H9 (cell line): ENCODE data around the gene TBC1D9B. TPM values are rescaled to one million over a fixed set of nuclear protein-coding genes. Genes with fewer than 3 reads are reported as not detected.

Experiments used
- DNase-seq: peaks from one replicate; pipeline ENCODE4 v3.0.0-alpha.2; 2017
- H2AFZ ChIP-seq: one replicate; pipeline ENCODE4 v1.6.1; 2013; ENCODE audit warnings: mild to moderate bottlenecking, low read length, control low read depth, moderate library complexity
- H2AK5ac ChIP-seq: 2 replicates; pipeline ENCODE4 v1.6.1; 2013; ENCODE audit warnings: low read length, control low read depth, mixed read lengths; ENCODE audit not compliant: insufficient read length
- H2BK120ac ChIP-seq: one replicate; pipeline ENCODE4 v1.6.1; 2013; ENCODE audit warnings: low read depth, mild to moderate bottlenecking, low read length, control low read depth, inconsistent platforms; ENCODE audit not compliant: poor library complexity, severe bottlenecking
- H2BK12ac ChIP-seq: 2 replicates; pipeline ENCODE4 v1.6.1; 2013; ENCODE audit warnings: low read length, control low read depth, mixed read lengths, low read depth; ENCODE audit not compliant: insufficient read length
- H2BK15ac ChIP-seq: 2 replicates; pipeline ENCODE4 v1.6.1; 2013; ENCODE audit warnings: low read depth, low read length, control low read depth
- H2BK20ac ChIP-seq: one replicate; pipeline ENCODE4 v1.6.1; 2013; ENCODE audit warnings: low read depth, mild to moderate bottlenecking, low read length, control low read depth, inconsistent platforms; ENCODE audit not compliant: poor library complexity, severe bottlenecking
- H2BK5ac ChIP-seq: 2 replicates; pipeline ENCODE4 v1.6.1; 2013; ENCODE audit warnings: low read length, control low read depth, mixed read lengths; ENCODE audit not compliant: insufficient read length
- H3K14ac ChIP-seq: 2 replicates; pipeline ENCODE4 v1.6.1; 2013; ENCODE audit warnings: low read length, control low read depth; ENCODE audit not compliant: insufficient read depth
- H3K18ac ChIP-seq: 2 replicates; pipeline ENCODE4 v1.6.1; 2013; ENCODE audit warnings: low read depth, mild to moderate bottlenecking, mixed read lengths, low read length, control low read depth; ENCODE audit not compliant: insufficient read length
- H3K23ac ChIP-seq: 2 replicates; pipeline ENCODE4 v1.6.1; 2013; ENCODE audit warnings: low read length, control low read depth, mixed read lengths, low read depth; ENCODE audit not compliant: insufficient read length
- H3K23me2 ChIP-seq: 2 replicates; pipeline ENCODE4 v1.6.1; 2013; ENCODE audit warnings: low read depth, mild to moderate bottlenecking, mixed read lengths, low read length, control low read depth; ENCODE audit not compliant: insufficient read length, poor library complexity, severe bottlenecking
- H3K27ac ChIP-seq: 2 replicates; pipeline ENCODE4 v1.5.1; 2013; ENCODE audit warnings: low read length, control low read depth, mixed read lengths, low read depth; ENCODE audit not compliant: insufficient read length
- H3K27me3 ChIP-seq: 2 replicates; pipeline ENCODE4 v1.6.1; 2013; ENCODE audit warnings: low read length, control low read depth, inconsistent platforms; ENCODE audit not compliant: insufficient read depth
- H3K4ac ChIP-seq: 2 replicates; pipeline ENCODE4 v1.6.1; 2013; ENCODE audit warnings: low read depth, mild to moderate bottlenecking, control low read depth, inconsistent platforms, low read length, moderate library complexity
- H3K4me1 ChIP-seq: 2 replicates; pipeline ENCODE4 v1.6.1; 2013; ENCODE audit warnings: low read length, control low read depth, inconsistent platforms; ENCODE audit not compliant: insufficient read depth
- H3K4me2 ChIP-seq: 2 replicates; pipeline ENCODE4 v1.6.1; 2013; ENCODE audit warnings: low read length, control low read depth, mixed read lengths; ENCODE audit not compliant: insufficient read length, insufficient read depth
- H3K56ac ChIP-seq: 2 replicates; pipeline ENCODE4 v1.6.1; 2013; ENCODE audit warnings: low read depth, mild to moderate bottlenecking, mixed read lengths, low read length, control low read depth; ENCODE audit not compliant: insufficient read length
- H3K79me1 ChIP-seq: 2 replicates; pipeline ENCODE4 v1.6.1; 2013; ENCODE audit warnings: low read depth, mild to moderate bottlenecking, moderate library complexity, low read length, control low read depth, inconsistent platforms; ENCODE audit not compliant: insufficient read depth, poor library complexity, severe bottlenecking
- H3K79me2 ChIP-seq: 2 replicates; pipeline ENCODE4 v1.6.1; 2013; ENCODE audit warnings: low read length, control low read depth, inconsistent platforms; ENCODE audit not compliant: insufficient read depth
- H3K9ac ChIP-seq: 2 replicates; pipeline ENCODE4 v1.6.1; 2013; ENCODE audit warnings: low read length, control low read depth, mixed read lengths; ENCODE audit not compliant: insufficient read length; ENCODE audit errors: extremely low read depth
- H3K9me3 ChIP-seq: one replicate; pipeline ENCODE4 v1.6.1; 2013; ENCODE audit warnings: low read depth, low read length, inconsistent platforms; ENCODE audit not compliant: control insufficient read depth
- H3T11ph ChIP-seq: one replicate; pipeline ENCODE4 v1.6.1; 2013; ENCODE audit warnings: mild to moderate bottlenecking, low read length, control low read depth, inconsistent platforms
- H4K20me1 ChIP-seq: one replicate; pipeline ENCODE4 v1.6.1; 2013; ENCODE audit not compliant: control insufficient read depth, insufficient read length, insufficient read depth
- H4K5ac ChIP-seq: 2 replicates; pipeline ENCODE4 v1.6.1; 2013; ENCODE audit warnings: low read depth, mild to moderate bottlenecking, mixed read lengths, low read length, control low read depth; ENCODE audit not compliant: insufficient read length
- H4K8ac ChIP-seq: replicated peaks from 2 replicates; pipeline ENCODE4 v1.6.1; 2013; ENCODE audit warnings: low read length, control low read depth, mixed read lengths, low read depth; ENCODE audit not compliant: insufficient read length
- H4K91ac ChIP-seq: 2 replicates; pipeline ENCODE4 v1.6.1; 2013; ENCODE audit warnings: low read depth, mild to moderate bottlenecking, moderate library complexity, mixed read lengths, low read length, control low read depth; ENCODE audit not compliant: insufficient read length
- H3K27ac Mint-ChIP-seq, 3 experiments: 2 replicates in 2 of 3; 3 replicates in 1 of 3; pipeline ENCODE4 v1.8.0; 2020 to 2021; ENCODE audit warnings: mixed read lengths in 3 of 3, mild to moderate bottlenecking in 1 of 3, moderate library complexity in 1 of 3
- H3K27me3 Mint-ChIP-seq: 2 replicates; pipeline ENCODE4 v1.8.0; 2021; ENCODE audit warnings: low read depth, mild to moderate bottlenecking, moderate library complexity, mixed read lengths
- H3K36me3 Mint-ChIP-seq, 3 experiments: 2 replicates in 2 of 3; 3 replicates in 1 of 3; pipeline ENCODE4 v1.8.0; 2020 to 2021; ENCODE audit warnings: low read depth in 3 of 3, mixed read lengths in 3 of 3; ENCODE audit not compliant: insufficient read depth in 1 of 3
- H3K4me1 Mint-ChIP-seq, 2 experiments: 2 replicates each; pipeline ENCODE4 v1.8.0; 2020; ENCODE audit warnings: mixed read lengths in 2 of 2
- H3K4me3 Mint-ChIP-seq, 2 experiments: 2 replicates in 1 of 2; 3 replicates in 1 of 2; pipeline ENCODE4 v1.8.0; 2020 to 2021; ENCODE audit warnings: mild to moderate bottlenecking in 2 of 2, mixed read lengths in 2 of 2, moderate library complexity in 1 of 2
- H3K9me3 Mint-ChIP-seq, 2 experiments: 2 replicates in 1 of 2; 3 replicates in 1 of 2; pipeline ENCODE4 v1.8.0; 2020; ENCODE audit warnings: mild to moderate bottlenecking in 2 of 2, mixed read lengths in 2 of 2, moderate library complexity in 1 of 2
- WGBS: extraction: QIAGEN DNeasy Blood & Tissue Kit; methylation state at CpG from one replicate; pipeline ENCODE4 v1.1.7; 2013; ENCODE audit warnings: missing lambda C conversion rate, low lambda C conversion rate, mixed read lengths; ENCODE audit not compliant: insufficient read length; ENCODE audit errors: extremely low coverage; 5-methylcytosine and 5-hydroxymethylcytosine counted together
- total RNA-seq: library from RNA; stranded (reverse); gene quantifications from 2 replicates; pipeline ENCODE4 v1.2.1, GENCODE V29; 2021
- TF ChIP-seq, protein P1 (sequence below): fragments of 200-600 bp; sonication (generic); conservative IDR thresholded peaks from 3 replicates; pipeline ENCODE4 v1.8.0; 2021; ENCODE audit warnings: antibody characterized with exemption, mild to moderate bottlenecking

Gene TBC1D9B
- total RNA-seq, 1 experiment from 2014 or later: 62.1 TPM

DNA sequence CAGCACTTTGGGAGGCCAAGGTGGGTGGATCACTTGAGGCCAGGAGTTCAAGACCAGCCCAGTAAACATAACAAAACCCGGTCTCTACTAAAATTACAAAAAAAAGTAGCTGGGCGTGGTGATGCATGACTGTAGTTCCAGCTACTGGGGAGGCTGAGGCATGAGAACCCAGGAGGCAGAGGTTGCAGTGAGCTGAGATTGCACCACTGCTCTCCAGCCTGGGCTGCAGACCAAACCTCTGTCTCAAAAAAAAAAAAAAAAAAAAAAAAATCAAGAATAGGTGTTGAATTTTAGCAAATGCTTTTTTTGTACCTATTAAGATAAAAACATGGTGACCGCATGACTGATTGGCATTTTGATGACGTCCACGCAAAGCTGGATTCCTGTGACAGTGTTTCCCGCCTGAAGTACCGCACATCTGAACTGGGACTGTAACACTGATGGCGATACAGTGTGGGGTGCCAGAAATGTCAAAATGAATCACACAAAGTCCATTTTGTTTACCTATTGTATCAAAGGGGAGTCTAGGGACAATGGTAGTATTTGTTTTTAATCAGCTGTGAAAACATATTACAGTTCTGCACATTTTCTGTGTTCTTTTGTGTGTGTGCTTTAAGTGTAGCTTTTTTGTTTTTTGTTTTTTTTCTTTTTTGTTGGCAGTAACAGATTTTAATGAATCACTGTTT, 23.2 kb upstream of the TBC1D9B start:
- no peaks in the 10 kb centered on the region for H3K27me3 Mint-ChIP-seq
- Histone ChIP-seq H3K9ac (no peak overlapping the region), H4K20me1 (no peaks in the 10 kb centered on the region), H3K14ac (no peak overlapping the region), H3K27ac (no peak overlapping the region), H3K56ac (no peak overlapping the region), H3K23ac (no peak overlapping the region), H2BK120ac (no peak overlapping the region), H2BK12ac (no peak overlapping the region), H4K91ac (no peak overlapping the region), H2AK5ac (no peak overlapping the region), H3K4ac (no peak overlapping the region), H2BK5ac (no peak overlapping the region), H3K9me3 (no peaks in the 10 kb centered on the region), H2BK15ac (no peak overlapping the region), H3K27me3 (no peaks in the 10 kb centered on the region), H3T11ph (no peak overlapping the region), H2AFZ (no peak overlapping the region), H4K8ac (no peak overlapping the region), H3K79me1 (no peaks in the 10 kb centered on the region), H3K18ac (no peak overlapping the region), H3K23me2 (no peaks in the 10 kb centered on the region), H2BK20ac (no peak overlapping the region), H3K4me2 (no peak overlapping the region), H3K4me1 (no peaks in the 10 kb centered on the region), H3K79me2 (no peaks in the 10 kb centered on the region; the same call in 1 of the 2 replicates), H4K5ac (no peak overlapping the region)
- no CpG with 5 or more reads among the region's 8 CpGs for WGBS
- H3K4me1 Mint-ChIP-seq: no peaks in the 10 kb centered on the region
- H3K9me3 Mint-ChIP-seq: peaks cover 0 to 4% of the 10 kb centered on the region in 2 experiments; a peak in 2 of 5 replicates
- TF ChIP-seq, protein P1, sequence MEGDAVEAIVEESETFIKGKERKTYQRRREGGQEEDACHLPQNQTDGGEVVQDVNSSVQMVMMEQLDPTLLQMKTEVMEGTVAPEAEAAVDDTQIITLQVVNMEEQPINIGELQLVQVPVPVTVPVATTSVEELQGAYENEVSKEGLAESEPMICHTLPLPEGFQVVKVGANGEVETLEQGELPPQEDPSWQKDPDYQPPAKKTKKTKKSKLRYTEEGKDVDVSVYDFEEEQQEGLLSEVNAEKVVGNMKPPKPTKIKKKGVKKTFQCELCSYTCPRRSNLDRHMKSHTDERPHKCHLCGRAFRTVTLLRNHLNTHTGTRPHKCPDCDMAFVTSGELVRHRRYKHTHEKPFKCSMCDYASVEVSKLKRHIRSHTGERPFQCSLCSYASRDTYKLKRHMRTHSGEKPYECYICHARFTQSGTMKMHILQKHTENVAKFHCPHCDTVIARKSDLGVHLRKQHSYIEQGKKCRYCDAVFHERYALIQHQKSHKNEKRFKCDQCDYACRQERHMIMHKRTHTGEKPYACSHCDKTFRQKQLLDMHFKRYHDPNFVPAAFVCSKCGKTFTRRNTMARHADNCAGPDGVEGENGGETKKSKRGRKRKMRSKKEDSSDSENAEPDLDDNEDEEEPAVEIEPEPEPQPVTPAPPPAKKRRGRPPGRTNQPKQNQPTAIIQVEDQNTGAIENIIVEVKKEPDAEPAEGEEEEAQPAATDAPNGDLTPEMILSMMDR: no peak
- DNase-seq: no peak
- peaks cover 0 to 2% (median 1%) of the 10 kb centered on the region in 3 experiments; a peak in 3 of 7 replicates for H3K36me3 Mint-ChIP-seq
- no peak overlapping the region for H3K27ac Mint-ChIP-seq
- H3K4me3 Mint-ChIP-seq: no peak overlapping the region
